ENCODE results near the gene DPM2. TPM values are rescaled to one million over a fixed set of nuclear protein-coding genes. Genes with fewer than 3 reads are reported as not detected.

Gene DPM2
- total RNA-seq, 1 donor from 2014 or later = 9.1 TPM

DNA sequence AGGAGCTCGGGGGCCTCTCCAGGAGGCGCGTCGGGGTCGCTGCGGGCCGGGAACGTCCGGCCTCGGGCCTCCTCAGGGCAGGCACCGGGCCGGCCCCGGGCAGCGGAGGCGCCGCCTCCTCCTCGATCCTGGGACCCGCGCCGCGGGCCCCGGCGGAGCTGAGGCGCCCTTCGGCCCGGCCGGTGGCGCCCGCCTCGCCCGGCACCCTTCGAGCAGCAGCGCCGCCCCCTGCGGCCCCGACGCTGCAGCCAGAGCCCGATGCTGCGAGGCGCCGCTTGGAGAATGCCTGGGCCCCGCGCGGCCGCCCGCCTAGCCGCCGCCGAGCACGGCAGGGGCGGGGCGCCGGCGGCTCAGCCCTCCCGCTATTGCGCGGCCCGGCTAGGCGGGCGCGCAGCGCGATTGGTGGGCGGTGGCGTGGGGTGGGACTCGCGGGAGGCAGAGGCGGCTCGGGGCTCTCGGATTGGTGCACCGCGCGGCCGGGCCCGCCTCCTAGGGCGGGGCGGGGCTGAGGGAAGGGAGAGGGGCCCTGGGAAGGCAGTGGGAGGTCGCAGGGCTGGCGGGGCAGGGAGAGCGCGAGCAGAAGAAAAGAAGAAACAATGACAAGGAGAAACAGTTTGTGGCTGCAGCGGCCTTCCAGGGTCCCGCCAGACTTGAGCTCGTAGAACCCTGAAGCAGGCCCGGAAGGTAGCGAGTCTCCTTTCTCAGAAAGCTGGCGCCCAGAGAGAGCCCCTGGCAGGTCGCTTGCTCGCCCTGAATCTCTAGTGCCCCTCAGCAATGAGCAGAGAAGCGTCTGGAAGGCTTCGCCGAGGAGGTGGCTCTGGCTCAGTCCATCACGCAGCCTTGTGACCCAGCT, 43.3 kb upstream of the DPM2 start, which contains the start of gene EEIG1:
EEIG1 (minus strand) TSS at position 284 of the 853 bp plus-strand sequence. CDS start 852 bp downstream, outside the sequence.
- peaks cover 28% of the 10 kb centered on the region for H3F3A ChIP-seq (ENCODE audit: low read depth)
- H3K4me3 ChIP-seq = peak within 1 kb of the TSS; percentile 83
- peak within 1 kb of the TSS; percentile 55 for H3K9ac ChIP-seq
- TF ChIP-seq, protein P1, sequence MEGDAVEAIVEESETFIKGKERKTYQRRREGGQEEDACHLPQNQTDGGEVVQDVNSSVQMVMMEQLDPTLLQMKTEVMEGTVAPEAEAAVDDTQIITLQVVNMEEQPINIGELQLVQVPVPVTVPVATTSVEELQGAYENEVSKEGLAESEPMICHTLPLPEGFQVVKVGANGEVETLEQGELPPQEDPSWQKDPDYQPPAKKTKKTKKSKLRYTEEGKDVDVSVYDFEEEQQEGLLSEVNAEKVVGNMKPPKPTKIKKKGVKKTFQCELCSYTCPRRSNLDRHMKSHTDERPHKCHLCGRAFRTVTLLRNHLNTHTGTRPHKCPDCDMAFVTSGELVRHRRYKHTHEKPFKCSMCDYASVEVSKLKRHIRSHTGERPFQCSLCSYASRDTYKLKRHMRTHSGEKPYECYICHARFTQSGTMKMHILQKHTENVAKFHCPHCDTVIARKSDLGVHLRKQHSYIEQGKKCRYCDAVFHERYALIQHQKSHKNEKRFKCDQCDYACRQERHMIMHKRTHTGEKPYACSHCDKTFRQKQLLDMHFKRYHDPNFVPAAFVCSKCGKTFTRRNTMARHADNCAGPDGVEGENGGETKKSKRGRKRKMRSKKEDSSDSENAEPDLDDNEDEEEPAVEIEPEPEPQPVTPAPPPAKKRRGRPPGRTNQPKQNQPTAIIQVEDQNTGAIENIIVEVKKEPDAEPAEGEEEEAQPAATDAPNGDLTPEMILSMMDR (IDR thresholded peaks at IDR 0.05) = no peak
- TF ChIP-seq EZH2phosphoT487 (IDR thresholded peaks at IDR 0.05) (no peak), EZH2 (IDR thresholded peaks at IDR 0.05) (no peak)
- Mint-ChIP-seq H3K9me3 (no peaks in the 10 kb centered on the region), H3K36me3 (no peaks in the 10 kb centered on the region), H3K4me3 (peak within 1 kb of the TSS; percentile 98), H3K27me3 (ENCODE audit: insufficient read depth, low read depth) (peaks cover 5% of the 10 kb centered on the region), H3K4me1 (peaks cover 45% of the 10 kb centered on the region), H3K27ac (peak within 1 kb of the TSS; percentile 99)
- H2AFZ ChIP-seq (replicated peaks) = no peak within 1 kb of the TSS
- peaks cover 43% of the 10 kb centered on the region for H4K20me1 ChIP-seq (ENCODE audit: low read depth)
- peaks cover 33% of the 10 kb centered on the region for H3K4me1 ChIP-seq
- peak; percentile 98 for DNase-seq (ENCODE audit: low spot score)
- no peaks in the 10 kb centered on the region for H3K36me3 ChIP-seq
- no peaks in the 10 kb centered on the region for H3K27me3 ChIP-seq
- H3K79me2 ChIP-seq (ENCODE audit: low read depth) = peaks cover 44% of the 10 kb centered on the region
- H3K4me2 ChIP-seq = peak within 1 kb of the TSS; percentile 80
- peak within 1 kb of the TSS; percentile 95 for H3K27ac ChIP-seq
- no peaks in the 10 kb centered on the region for H3K9me3 ChIP-seq (ENCODE audit: low read depth)

DNA sequence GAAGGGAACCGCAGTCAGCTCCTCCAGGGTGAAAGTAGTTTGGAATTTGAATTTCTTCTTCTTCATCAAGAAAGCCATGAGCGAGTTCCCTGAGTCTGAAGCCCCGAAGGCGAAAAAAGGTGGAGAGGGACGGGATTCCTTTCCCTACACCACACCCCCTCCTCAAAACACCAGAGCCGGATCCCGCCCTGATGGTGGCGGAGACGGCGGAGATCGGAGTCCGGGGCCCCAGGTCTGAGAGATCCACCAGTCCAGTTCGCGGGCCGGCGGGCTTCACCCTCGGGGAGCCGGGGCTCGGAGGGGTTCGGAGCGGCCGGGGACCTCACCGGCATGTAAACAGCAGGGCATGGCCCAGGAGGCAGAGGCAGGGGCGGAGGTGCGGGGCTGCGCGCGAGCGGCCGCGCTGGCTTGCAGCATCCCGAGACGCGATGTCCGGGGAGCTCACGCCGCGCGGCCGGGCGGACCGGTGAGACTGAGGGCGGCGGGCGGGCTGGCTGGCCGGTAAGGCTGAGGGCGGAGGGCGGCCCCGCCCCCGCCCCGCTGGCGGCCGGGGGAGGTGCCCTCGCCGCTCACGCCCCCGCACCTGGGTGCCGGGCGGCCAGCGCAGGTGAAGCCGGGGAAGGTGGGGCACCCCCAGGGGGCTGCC, 42.5 kb upstream of the DPM2 start:
- Histone ChIP-seq H2AFZ (replicated peaks) (no peak overlapping the region), H3K79me2 (ENCODE audit: low read depth) (peaks cover 51% of the 10 kb centered on the region), H3K9me3 (ENCODE audit: low read depth) (no peaks in the 10 kb centered on the region), H3K4me2 (peak overlapping the region; percentile 80), H4K20me1 (ENCODE audit: low read depth) (peaks cover 51% of the 10 kb centered on the region), H3K36me3 (no peaks in the 10 kb centered on the region), H3K4me1 (peaks cover 35% of the 10 kb centered on the region), H3K27ac (peak overlapping the region; percentile 63), H3K4me3 (peak overlapping the region; percentile 83), H3K27me3 (no peaks in the 10 kb centered on the region), H3F3A (ENCODE audit: low read depth) (peaks cover 28% of the 10 kb centered on the region), H3K9ac (peak overlapping the region; percentile 55)
- peak; percentile 79 for DNase-seq (ENCODE audit: low spot score)
- Mint-ChIP-seq H3K4me1 (peaks cover 51% of the 10 kb centered on the region), H3K9me3 (no peaks in the 10 kb centered on the region), H3K27ac (peak overlapping the region; percentile 53), H3K36me3 (no peaks in the 10 kb centered on the region), H3K27me3 (ENCODE audit: insufficient read depth, low read depth) (peaks cover 6% of the 10 kb centered on the region), H3K4me3 (peak overlapping the region; percentile 98)
- TF ChIP-seq, protein P1 (IDR thresholded peaks at IDR 0.05) = no peak
- TF ChIP-seq EZH2phosphoT487 (IDR thresholded peaks at IDR 0.05) = no peak
- no peak for TF ChIP-seq EZH2 (IDR thresholded peaks at IDR 0.05)

DNA sequence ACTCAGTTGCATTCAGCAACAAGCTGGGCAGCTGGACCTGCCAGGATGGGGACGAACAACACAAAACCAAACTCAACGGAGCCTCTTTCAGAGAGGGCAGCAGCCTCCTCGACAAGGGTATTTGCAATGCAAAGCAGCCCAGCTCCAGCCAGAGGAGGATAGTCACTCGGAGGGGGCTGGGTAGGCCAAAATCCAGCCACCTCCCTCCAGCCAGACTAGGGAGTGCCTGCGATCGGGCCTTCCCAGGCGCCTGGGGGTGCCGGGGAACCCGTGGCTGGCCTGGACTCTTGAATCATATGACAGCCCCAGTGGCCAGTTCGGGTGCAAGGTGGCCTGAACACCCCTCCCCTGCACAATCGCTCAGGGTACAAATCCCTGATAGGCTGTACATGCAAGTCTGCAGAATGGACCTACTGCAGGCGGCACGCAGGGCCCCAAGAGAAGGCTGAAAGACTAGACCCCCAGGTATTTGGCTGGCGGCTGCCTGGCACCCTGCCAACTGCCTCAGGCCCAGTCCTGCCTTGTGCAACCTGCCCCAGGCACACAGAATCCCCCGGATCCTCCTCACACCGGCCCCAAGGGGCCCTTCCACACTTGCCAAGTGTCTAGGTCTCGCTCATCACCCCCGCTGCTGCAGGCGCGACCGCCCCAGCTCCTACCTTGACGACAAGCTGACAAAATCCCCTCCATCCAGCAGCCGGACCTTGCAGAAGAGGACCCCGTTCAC, 41.8 kb upstream of the DPM2 start:
- peak overlapping the region; percentile 55 for H3K9ac ChIP-seq
- no peak overlapping the region for H3K27ac ChIP-seq
- H3K79me2 ChIP-seq (ENCODE audit: low read depth) = peaks cover 58% of the 10 kb centered on the region
- Mint-ChIP-seq H3K36me3 (no peaks in the 10 kb centered on the region), H3K27me3 (ENCODE audit: insufficient read depth, low read depth) (peaks cover 6% of the 10 kb centered on the region), H3K9me3 (no peaks in the 10 kb centered on the region), H3K27ac (peak overlapping the region; percentile 53), H3K4me1 (peaks cover 50% of the 10 kb centered on the region), H3K4me3 (peak overlapping the region; percentile 98)
- TF ChIP-seq EZH2phosphoT487 (IDR thresholded peaks at IDR 0.05) = no peak
- TF ChIP-seq, protein P1 (IDR thresholded peaks at IDR 0.05) = peak; percentile 6
- peak; percentile 68 for DNase-seq (ENCODE audit: low spot score)
- peaks cover 58% of the 10 kb centered on the region for H4K20me1 ChIP-seq (ENCODE audit: low read depth)
- peaks cover 42% of the 10 kb centered on the region for H3K4me1 ChIP-seq
- H3K9me3 ChIP-seq (ENCODE audit: low read depth) = no peaks in the 10 kb centered on the region
- peak overlapping the region; percentile 80 for H3K4me2 ChIP-seq
- H2AFZ ChIP-seq (replicated peaks) = no peak overlapping the region
- no peaks in the 10 kb centered on the region for H3K27me3 ChIP-seq
- no peaks in the 10 kb centered on the region for H3K36me3 ChIP-seq
- peaks cover 28% of the 10 kb centered on the region for H3F3A ChIP-seq (ENCODE audit: low read depth)
- H3K4me3 ChIP-seq = peak overlapping the region; percentile 83
